ENCODE data around the gene RGL1.

RGL1 gene

DNA sequence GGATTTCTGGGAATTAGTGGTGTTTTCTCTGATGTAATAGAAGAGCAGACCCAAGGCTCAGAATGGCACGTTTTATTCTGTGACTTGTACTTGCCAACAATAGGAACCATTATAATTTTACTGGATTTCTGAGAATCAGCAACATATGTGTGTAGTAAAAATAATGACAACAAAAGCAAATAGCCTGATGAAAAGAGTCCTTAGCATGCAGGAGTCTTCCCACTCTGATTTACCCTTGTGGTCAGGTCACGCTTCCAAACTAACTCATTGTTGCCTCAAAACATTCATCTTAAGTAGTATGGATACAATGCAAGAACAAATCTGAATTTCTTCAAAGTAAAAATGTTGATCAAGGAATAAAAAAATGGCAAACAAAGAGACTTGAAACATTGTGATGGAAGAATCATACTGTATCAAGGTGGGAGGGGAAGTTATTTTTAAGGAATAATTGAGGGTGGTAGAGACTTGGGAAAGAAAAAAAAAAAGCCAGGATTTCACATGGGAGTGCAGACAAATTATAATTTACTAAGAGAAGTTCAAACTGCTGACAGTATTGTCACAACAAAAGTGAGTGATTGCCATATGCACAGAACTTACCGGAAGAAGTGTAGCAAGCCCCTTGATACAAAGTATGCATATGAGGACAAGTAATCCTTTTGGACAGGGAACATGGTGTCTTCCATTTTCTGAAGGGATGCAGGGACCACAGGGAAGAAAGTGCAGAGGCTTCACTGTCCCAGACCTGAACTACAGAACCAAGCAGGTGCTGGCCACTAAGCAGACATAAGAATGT lies 31.2 kb upstream of the RGL1 start:
- no peak overlapping the region for H3K27ac ChIP-seq (ENCODE audit: low read depth, low read length, severe bottlenecking)
- peaks cover 24% of the 10 kb centered on the region for H3K9me3 ChIP-seq (ENCODE audit: control insufficient read depth, low read length)
- no peak overlapping the region for H3K4me3 ChIP-seq (ENCODE audit: extremely low read depth, insufficient read depth, low read length, poor library complexity, severe bottlenecking)
- 86 to 92% methylated on average over 1 of the region's 3 CpGs for WGBS, 2 experiments (ENCODE audit: insufficient coverage in 2 of 2)
- H3K4me1 ChIP-seq (ENCODE audit: control insufficient read depth, insufficient read depth, low read length, poor library complexity, severe bottlenecking), result no peaks in the 10 kb centered on the region
- H3K36me3 ChIP-seq (ENCODE audit: control insufficient read depth, insufficient read depth, low read length), result no peaks in the 10 kb centered on the region

GRCh38 chr1:183774938-183775337 lies 30.0 kb upstream of the RGL1 start:
- peaks cover 22% of the 10 kb centered on the region for H3K9me3 ChIP-seq (ENCODE audit: control insufficient read depth, low read length)
- no peaks in the 10 kb centered on the region for H3K4me1 ChIP-seq (ENCODE audit: control insufficient read depth, insufficient read depth, low read length, poor library complexity, severe bottlenecking)
- H3K4me3 ChIP-seq (ENCODE audit: extremely low read depth, insufficient read depth, low read length, poor library complexity, severe bottlenecking), result no peak overlapping the region
- H3K36me3 ChIP-seq (ENCODE audit: control insufficient read depth, insufficient read depth, low read length), result no peaks in the 10 kb centered on the region
- 81 to 97% methylated on average over 2 of the region's 3 CpGs for WGBS, 2 experiments (ENCODE audit: insufficient coverage in 2 of 2)
- no peak overlapping the region for H3K27ac ChIP-seq (ENCODE audit: low read depth, low read length, severe bottlenecking)

DNA sequence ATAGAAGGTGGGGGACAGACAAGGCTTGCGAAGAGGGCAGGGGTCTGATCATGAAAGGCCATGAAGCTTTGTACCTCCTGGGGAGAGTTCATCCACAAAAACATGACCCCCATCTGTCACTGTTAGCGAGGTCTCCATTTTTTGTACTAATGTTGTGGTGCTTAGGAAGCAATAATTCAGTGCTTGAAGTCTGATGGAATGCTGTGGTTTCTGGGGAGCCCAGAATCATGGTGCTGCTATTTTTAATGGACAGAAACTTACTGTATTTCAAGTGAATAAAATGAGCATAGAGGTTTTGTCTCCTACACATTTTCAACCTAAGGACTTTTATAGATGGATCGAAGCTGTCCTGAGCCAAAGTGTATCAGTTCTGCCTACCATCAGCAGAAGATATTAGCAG lies 28.2 kb upstream of the RGL1 start:
- WGBS, 2 experiments (ENCODE audit: insufficient coverage in 2 of 2), result 100% methylated on average over 1 of the region's 3 CpGs; no CpG with 5 or more reads in 1 of the 2 experiments
- H3K4me3 ChIP-seq (ENCODE audit: extremely low read depth, insufficient read depth, low read length, poor library complexity, severe bottlenecking), result no peak overlapping the region
- H3K4me1 ChIP-seq (ENCODE audit: control insufficient read depth, insufficient read depth, low read length, poor library complexity, severe bottlenecking), result no peaks in the 10 kb centered on the region
- peaks cover 11% of the 10 kb centered on the region for H3K9me3 ChIP-seq (ENCODE audit: control insufficient read depth, low read length)
- H3K36me3 ChIP-seq (ENCODE audit: control insufficient read depth, insufficient read depth, low read length), result no peaks in the 10 kb centered on the region
- H3K27ac ChIP-seq (ENCODE audit: low read depth, low read length, severe bottlenecking), result no peak overlapping the region

DNA sequence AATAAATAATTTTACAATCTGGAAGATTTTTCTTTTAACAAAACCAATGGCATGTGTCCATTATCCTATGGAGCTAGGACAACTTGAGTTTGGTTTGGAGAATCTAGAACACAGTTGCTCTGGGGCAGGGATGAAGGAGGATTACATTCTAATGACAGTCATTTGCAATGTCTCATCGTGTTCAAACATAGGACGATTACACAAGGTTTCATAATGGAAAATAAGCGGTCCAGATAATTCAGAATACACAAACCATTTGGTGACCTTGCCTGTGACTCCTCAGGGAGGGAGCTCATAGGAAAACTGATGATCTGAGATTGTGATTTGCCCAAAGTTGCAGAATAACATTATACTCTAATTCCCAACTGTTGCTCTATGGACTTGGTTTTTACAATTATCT lies 27.6 kb upstream of the RGL1 start:
- WGBS, 2 experiments (ENCODE audit: insufficient coverage in 2 of 2), result 93 to 100% methylated on average over 3 of the region's 3 CpGs
- H3K4me1 ChIP-seq (ENCODE audit: control insufficient read depth, insufficient read depth, low read length, poor library complexity, severe bottlenecking), result no peaks in the 10 kb centered on the region
- no peaks in the 10 kb centered on the region for H3K36me3 ChIP-seq (ENCODE audit: control insufficient read depth, insufficient read depth, low read length)
- H3K27ac ChIP-seq (ENCODE audit: low read depth, low read length, severe bottlenecking), result no peak overlapping the region
- peaks cover 11% of the 10 kb centered on the region for H3K9me3 ChIP-seq (ENCODE audit: control insufficient read depth, low read length)
- no peak overlapping the region for H3K4me3 ChIP-seq (ENCODE audit: extremely low read depth, insufficient read depth, low read length, poor library complexity, severe bottlenecking)

- WGBS, 2 experiments (ENCODE audit: insufficient coverage in 2 of 2), result 85 to 88% methylated on average over 3 of the region's 3 CpGs
- no peak overlapping the region for H3K27ac ChIP-seq (ENCODE audit: low read depth, low read length, severe bottlenecking)
Observed at GRCh38 chr1:183778045-183778444, 26.9 kb upstream of the RGL1 start.

GRCh38 chr1:183778568-183779433 lies 26.1 kb upstream of the RGL1 start:
- Histone ChIP-seq H3K4me1 (ENCODE audit: control insufficient read depth, insufficient read depth, low read length, poor library complexity, severe bottlenecking) (no peaks in the 10 kb centered on the region), H3K9me3 (ENCODE audit: control insufficient read depth, low read length) (peaks cover 11% of the 10 kb centered on the region), H3K27ac (ENCODE audit: low read depth, low read length, severe bottlenecking) (no peak overlapping the region), H3K4me3 (ENCODE audit: extremely low read depth, insufficient read depth, low read length, poor library complexity, severe bottlenecking) (no peak overlapping the region), H3K36me3 (ENCODE audit: control insufficient read depth, insufficient read depth, low read length) (no peaks in the 10 kb centered on the region)
- 94 to 100% methylated on average over 1 to 2 of the region's 4 CpGs for WGBS, 2 experiments (ENCODE audit: insufficient coverage in 2 of 2)

More at GRCh38 chr1:183778045-183778444, 26.9 kb upstream of the RGL1 start:
- Histone ChIP-seq H3K4me1 (ENCODE audit: control insufficient read depth, insufficient read depth, low read length, poor library complexity, severe bottlenecking) (no peaks in the 10 kb centered on the region), H3K9me3 (ENCODE audit: control insufficient read depth, low read length) (peaks cover 11% of the 10 kb centered on the region), H3K4me3 (ENCODE audit: extremely low read depth, insufficient read depth, low read length, poor library complexity, severe bottlenecking) (no peak overlapping the region), H3K36me3 (ENCODE audit: control insufficient read depth, insufficient read depth, low read length) (no peaks in the 10 kb centered on the region)

GRCh38 chr1:183780159-183780558 lies 24.8 kb upstream of the RGL1 start:
- WGBS, 2 experiments (ENCODE audit: insufficient coverage in 2 of 2), result 71% methylated on average over 1 of the region's 2 CpGs; no CpG with 5 or more reads in 1 of the 2 experiments
- no peak overlapping the region for H3K27ac ChIP-seq (ENCODE audit: low read depth, low read length, severe bottlenecking)
- peaks cover 6% of the 10 kb centered on the region for H3K9me3 ChIP-seq (ENCODE audit: control insufficient read depth, low read length)
- no peak overlapping the region for H3K4me3 ChIP-seq (ENCODE audit: extremely low read depth, insufficient read depth, low read length, poor library complexity, severe bottlenecking)
- H3K36me3 ChIP-seq (ENCODE audit: control insufficient read depth, insufficient read depth, low read length), result no peaks in the 10 kb centered on the region
- no peaks in the 10 kb centered on the region for H3K4me1 ChIP-seq (ENCODE audit: control insufficient read depth, insufficient read depth, low read length, poor library complexity, severe bottlenecking)

- no peaks in the 10 kb centered on the region for H3K4me1 ChIP-seq (ENCODE audit: control insufficient read depth, insufficient read depth, low read length, poor library complexity, severe bottlenecking)
- H3K27ac ChIP-seq (ENCODE audit: low read depth, low read length, severe bottlenecking), result no peak overlapping the region
- H3K9me3 ChIP-seq (ENCODE audit: control insufficient read depth, low read length), result no peaks in the 10 kb centered on the region
- H3K4me3 ChIP-seq (ENCODE audit: extremely low read depth, insufficient read depth, low read length, poor library complexity, severe bottlenecking), result no peak overlapping the region
- 75 to 86% methylated on average over 1 of the region's 2 CpGs for WGBS, 2 experiments (ENCODE audit: insufficient coverage in 2 of 2)
- H3K36me3 ChIP-seq (ENCODE audit: control insufficient read depth, insufficient read depth, low read length), result no peaks in the 10 kb centered on the region
Observed at GRCh38 chr1:183780757-183781156, 24.2 kb upstream of the RGL1 start.

- H3K9me3 ChIP-seq (ENCODE audit: control insufficient read depth, low read length), result no peaks in the 10 kb centered on the region
- H3K36me3 ChIP-seq (ENCODE audit: control insufficient read depth, insufficient read depth, low read length), result no peaks in the 10 kb centered on the region
- no peak overlapping the region for H3K4me3 ChIP-seq (ENCODE audit: extremely low read depth, insufficient read depth, low read length, poor library complexity, severe bottlenecking)
- no peaks in the 10 kb centered on the region for H3K4me1 ChIP-seq (ENCODE audit: control insufficient read depth, insufficient read depth, low read length, poor library complexity, severe bottlenecking)
- no peak overlapping the region for H3K27ac ChIP-seq (ENCODE audit: low read depth, low read length, severe bottlenecking)
Observed at GRCh38 chr1:183783342-183783741, 21.6 kb upstream of the RGL1 start.

- WGBS, 2 experiments (ENCODE audit: insufficient coverage in 2 of 2), result 90 to 97% methylated on average over 6 of the region's 6 CpGs
Observed at GRCh38 chr1:183783767-183784637, 20.9 kb upstream of the RGL1 start.

More at GRCh38 chr1:183783767-183784637, 20.9 kb upstream of the RGL1 start:
- no peak overlapping the region for H3K4me3 ChIP-seq (ENCODE audit: extremely low read depth, insufficient read depth, low read length, poor library complexity, severe bottlenecking)
- no peaks in the 10 kb centered on the region for H3K36me3 ChIP-seq (ENCODE audit: control insufficient read depth, insufficient read depth, low read length)
- no peaks in the 10 kb centered on the region for H3K9me3 ChIP-seq (ENCODE audit: control insufficient read depth, low read length)
- no peaks in the 10 kb centered on the region for H3K4me1 ChIP-seq (ENCODE audit: control insufficient read depth, insufficient read depth, low read length, poor library complexity, severe bottlenecking)
- H3K27ac ChIP-seq (ENCODE audit: low read depth, low read length, severe bottlenecking), result no peak overlapping the region
